C4-2B (cell line): ENCODE data around the gene RFX8.

ENCODE experiments used
- ZFX ChIP-seq: fragments of 450-650 bp; IDR thresholded peaks from 2 replicates; pipeline ENCODE4 v1.6.1; 2017
- TF ChIP-seq, protein P1 (sequence below): fragments of 450-650 bp; conservative IDR thresholded peaks from 2 replicates; pipeline ENCODE4 v1.5.1; 2017; ENCODE audit warnings: mild to moderate bottlenecking

DNA sequence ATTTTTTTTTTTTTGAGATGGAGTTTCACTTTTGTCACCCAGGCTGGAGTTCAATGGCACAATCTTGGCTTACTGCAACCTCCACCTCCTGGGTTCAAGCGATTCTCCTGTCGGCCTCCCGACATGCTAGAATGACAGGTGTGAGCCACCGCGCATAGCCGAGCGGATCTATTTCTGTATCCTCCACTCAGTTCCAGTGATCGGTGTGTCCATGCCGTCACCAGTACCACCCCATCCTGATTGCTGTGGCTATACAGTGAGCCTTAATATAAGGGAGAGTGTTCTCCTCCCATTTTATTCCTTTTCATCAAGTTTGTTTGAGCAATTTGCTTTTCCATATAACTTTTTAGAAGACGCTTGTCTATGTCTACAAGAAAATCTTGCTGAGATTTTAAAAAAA is 35.2 kb downstream of the RFX8 start:
- TF ChIP-seq, protein P1, sequence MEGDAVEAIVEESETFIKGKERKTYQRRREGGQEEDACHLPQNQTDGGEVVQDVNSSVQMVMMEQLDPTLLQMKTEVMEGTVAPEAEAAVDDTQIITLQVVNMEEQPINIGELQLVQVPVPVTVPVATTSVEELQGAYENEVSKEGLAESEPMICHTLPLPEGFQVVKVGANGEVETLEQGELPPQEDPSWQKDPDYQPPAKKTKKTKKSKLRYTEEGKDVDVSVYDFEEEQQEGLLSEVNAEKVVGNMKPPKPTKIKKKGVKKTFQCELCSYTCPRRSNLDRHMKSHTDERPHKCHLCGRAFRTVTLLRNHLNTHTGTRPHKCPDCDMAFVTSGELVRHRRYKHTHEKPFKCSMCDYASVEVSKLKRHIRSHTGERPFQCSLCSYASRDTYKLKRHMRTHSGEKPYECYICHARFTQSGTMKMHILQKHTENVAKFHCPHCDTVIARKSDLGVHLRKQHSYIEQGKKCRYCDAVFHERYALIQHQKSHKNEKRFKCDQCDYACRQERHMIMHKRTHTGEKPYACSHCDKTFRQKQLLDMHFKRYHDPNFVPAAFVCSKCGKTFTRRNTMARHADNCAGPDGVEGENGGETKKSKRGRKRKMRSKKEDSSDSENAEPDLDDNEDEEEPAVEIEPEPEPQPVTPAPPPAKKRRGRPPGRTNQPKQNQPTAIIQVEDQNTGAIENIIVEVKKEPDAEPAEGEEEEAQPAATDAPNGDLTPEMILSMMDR, result no peak
- no peak for TF ChIP-seq ZFX
